Activated naive CD4-positive, alpha-beta T cell treated with anti-CD3 and anti-CD28 coated beads, Interleukin-2, amount 10 ng/mL, durations not matched to agents 7 days and 5 days (primary cell): ENCODE measurements around the gene IQCF2.
"Not testable (repeated sequence)": the region's sequence is repeated elsewhere in the genome, so short reads cannot be mapped to it uniquely, and the experiment has no call there.

Experiments used
- CTCF ChIA-PET: fragments of 350-600 bp; sonication (Branson Sonifier 250); formaldehyde crosslinking; loops from one replicate; lab custom pipeline; 2021; ENCODE audit warnings: antibody characterized with exemption; lab: Charles Lee
- DNase-seq: peaks from one replicate; pipeline ENCODE4 v3.0.0-alpha.2; 2020
- H3K27ac Mint-ChIP-seq: one replicate; pipeline ENCODE4 v1.8.0; 2021; ENCODE audit warnings: mild to moderate bottlenecking, moderate library complexity, mixed read lengths
- H3K27me3 Mint-ChIP-seq: one replicate; pipeline ENCODE4 v1.8.0; 2021; ENCODE audit warnings: mild to moderate bottlenecking, mixed read lengths
- H3K36me3 Mint-ChIP-seq: one replicate; pipeline ENCODE4 v1.8.0; 2021; ENCODE audit warnings: mixed read lengths
- H3K4me1 Mint-ChIP-seq: one replicate; pipeline ENCODE4 v1.8.0; 2021; ENCODE audit warnings: mixed read lengths
- H3K4me3 Mint-ChIP-seq: one replicate; pipeline ENCODE4 v1.8.0; 2021; ENCODE audit warnings: mild to moderate bottlenecking, moderate library complexity, mixed read lengths
- H3K9me3 Mint-ChIP-seq: one replicate; pipeline ENCODE4 v1.8.0; 2021; ENCODE audit warnings: mixed read lengths

IQCF2 gene

GRCh38 chr3:51860703-51861665 lies at the start of gene IQCF2:
Gene IQCF2, plus strand, starts transcription at chr3:51861615. Its CDS starts 52 bp downstream, at chr3:51861667.
- H3K27me3 Mint-ChIP-seq: peaks cover 17% of the 10 kb centered on the region
- peaks cover 9% of the 10 kb centered on the region for H3K9me3 Mint-ChIP-seq
- no peak within 1 kb of the TSS for H3K4me3 Mint-ChIP-seq
- H3K27ac Mint-ChIP-seq: no peak within 1 kb of the TSS
- H3K4me1 Mint-ChIP-seq: peaks cover 5% of the 10 kb centered on the region
- no peak for DNase-seq
- CTCF ChIA-PET: no interaction called here
- H3K36me3 Mint-ChIP-seq: peaks cover 2% of the 10 kb centered on the region

- no peak for DNase-seq
- H3K4me3 Mint-ChIP-seq: no peak overlapping the region
Observed at GRCh38 chr3:51813539-51813938, 47.9 kb upstream of the IQCF2 start.

GRCh38 chr3:51814034-51814433 lies 47.4 kb upstream of the IQCF2 start:
- Mint-ChIP-seq H3K27me3 (peaks cover 31% of the 10 kb centered on the region), H3K4me1 (no peaks in the 10 kb centered on the region), H3K9me3 (no peaks in the 10 kb centered on the region), H3K36me3 (no peaks in the 10 kb centered on the region), H3K27ac (no peak overlapping the region), H3K4me3 (no peak overlapping the region)
- CTCF ChIA-PET: no interaction called here
- no peak for DNase-seq

More at GRCh38 chr3:51813539-51813938, 47.9 kb upstream of the IQCF2 start:
- Mint-ChIP-seq H3K36me3 (no peaks in the 10 kb centered on the region), H3K4me1 (no peaks in the 10 kb centered on the region), H3K9me3 (no peaks in the 10 kb centered on the region), H3K27me3 (peaks cover 31% of the 10 kb centered on the region), H3K27ac (no peak overlapping the region)
- CTCF ChIA-PET: no interaction called here

- H3K4me3 Mint-ChIP-seq: no peak overlapping the region
- no peak overlapping the region for H3K27ac Mint-ChIP-seq
- no peaks in the 10 kb centered on the region for H3K36me3 Mint-ChIP-seq
- DNase-seq: no peak
- CTCF ChIA-PET: no interaction called here
- peaks cover 2% of the 10 kb centered on the region for H3K4me1 Mint-ChIP-seq
- H3K9me3 Mint-ChIP-seq: peaks cover under 1% of the 10 kb centered on the region
- peaks cover 32% of the 10 kb centered on the region for H3K27me3 Mint-ChIP-seq
Observed at GRCh38 chr3:51815614-51816013, 45.8 kb upstream of the IQCF2 start.

- peaks cover 4% of the 10 kb centered on the region for H3K9me3 Mint-ChIP-seq
- DNase-seq: no peak
- H3K4me3 Mint-ChIP-seq: no peak overlapping the region
- CTCF ChIA-PET: no interaction called here
- peaks cover 7% of the 10 kb centered on the region for H3K4me1 Mint-ChIP-seq
- peaks cover 1% of the 10 kb centered on the region for H3K36me3 Mint-ChIP-seq
- no peak overlapping the region for H3K27ac Mint-ChIP-seq
- peaks cover 38% of the 10 kb centered on the region for H3K27me3 Mint-ChIP-seq
Observed at GRCh38 chr3:51816723-51817122, 44.7 kb upstream of the IQCF2 start.

- Mint-ChIP-seq H3K9me3 (peaks cover 6% of the 10 kb centered on the region), H3K4me1 (peaks cover 7% of the 10 kb centered on the region), H3K27ac (no peak overlapping the region), H3K36me3 (peaks cover 1% of the 10 kb centered on the region), H3K27me3 (peaks cover 38% of the 10 kb centered on the region), H3K4me3 (no peak overlapping the region)
- CTCF ChIA-PET: no interaction called here
- no peak for DNase-seq
Observed at GRCh38 chr3:51817375-51817774, 44.0 kb upstream of the IQCF2 start.

- H3K4me1 Mint-ChIP-seq: peaks cover 10% of the 10 kb centered on the region
- peaks cover 1% of the 10 kb centered on the region for H3K36me3 Mint-ChIP-seq
- DNase-seq: no peak
- H3K4me3 Mint-ChIP-seq: no peak overlapping the region
- CTCF ChIA-PET: interaction anchor here (0.6 to 0.7 kb wide), 2 partner anchors 224 to 318 kb away, joined by 3 read pairs; no protein-coding TSS in a partner anchor
- peaks cover 35% of the 10 kb centered on the region for H3K27me3 Mint-ChIP-seq
- peaks cover 6% of the 10 kb centered on the region for H3K9me3 Mint-ChIP-seq
- no peak overlapping the region for H3K27ac Mint-ChIP-seq
Observed at GRCh38 chr3:51819151-51819550, 42.3 kb upstream of the IQCF2 start.

GRCh38 chr3:51819709-51820406 lies 41.6 kb upstream of the IQCF2 start:
- CTCF ChIA-PET: interaction anchor here (0.6 to 0.7 kb wide), 2 partner anchors 224 to 318 kb away, joined by 3 read pairs; no protein-coding TSS in a partner anchor
- peaks cover 1% of the 10 kb centered on the region for H3K36me3 Mint-ChIP-seq
- H3K9me3 Mint-ChIP-seq: peaks cover 6% of the 10 kb centered on the region
- no peak overlapping the region for H3K27ac Mint-ChIP-seq
- no peak overlapping the region for H3K4me3 Mint-ChIP-seq
- peak; percentile 29 for DNase-seq
- H3K4me1 Mint-ChIP-seq: peaks cover 10% of the 10 kb centered on the region
- H3K27me3 Mint-ChIP-seq: peaks cover 28% of the 10 kb centered on the region

GRCh38 chr3:51828297-51828696 lies 33.1 kb upstream of the IQCF2 start:
- CTCF ChIA-PET: no interaction called here
- Mint-ChIP-seq H3K9me3 (peaks cover 18% of the 10 kb centered on the region), H3K4me1 (peaks cover under 1% of the 10 kb centered on the region), H3K27ac (no peak overlapping the region), H3K4me3 (no peak overlapping the region), H3K36me3 (no peaks in the 10 kb centered on the region), H3K27me3 (peaks cover 37% of the 10 kb centered on the region)
- no peak for DNase-seq

- Mint-ChIP-seq H3K36me3 (no peaks in the 10 kb centered on the region), H3K9me3 (peaks cover 18% of the 10 kb centered on the region), H3K27me3 (peaks cover 48% of the 10 kb centered on the region), H3K27ac (no peak overlapping the region), H3K4me3 (no peak overlapping the region), H3K4me1 (no peaks in the 10 kb centered on the region)
- CTCF ChIA-PET: no interaction called here
- DNase-seq: no peak
Observed at GRCh38 chr3:51830345-51830744, 31.1 kb upstream of the IQCF2 start.

- Mint-ChIP-seq H3K27me3 (peaks cover 51% of the 10 kb centered on the region), H3K4me1 (no peaks in the 10 kb centered on the region), H3K36me3 (no peaks in the 10 kb centered on the region), H3K27ac (no peak overlapping the region), H3K9me3 (peaks cover 18% of the 10 kb centered on the region), H3K4me3 (no peak overlapping the region)
- DNase-seq: no peak
- CTCF ChIA-PET: no interaction called here
Observed at GRCh38 chr3:51830836-51831385, 30.5 kb upstream of the IQCF2 start.

GRCh38 chr3:51836606-51837005 lies 24.8 kb upstream of the IQCF2 start:
- Mint-ChIP-seq H3K36me3 (no peaks in the 10 kb centered on the region), H3K27ac (no peak overlapping the region), H3K9me3 (no peaks in the 10 kb centered on the region), H3K4me3 (no peak overlapping the region), H3K4me1 (no peaks in the 10 kb centered on the region), H3K27me3 (peaks cover 26% of the 10 kb centered on the region)
- DNase-seq: no peak
- CTCF ChIA-PET: no interaction called here

- Mint-ChIP-seq H3K4me1 (no peaks in the 10 kb centered on the region), H3K27me3 (peaks cover 29% of the 10 kb centered on the region), H3K9me3 (peaks cover 6% of the 10 kb centered on the region), H3K36me3 (no peaks in the 10 kb centered on the region), H3K4me3 (no peak overlapping the region), H3K27ac (no peak overlapping the region)
- DNase-seq: no peak
- CTCF ChIA-PET: no interaction called here
Observed at GRCh38 chr3:51845129-51845528, 16.3 kb upstream of the IQCF2 start.

GRCh38 chr3:51855411-51855810 lies 6.0 kb upstream of the IQCF2 start:
- CTCF ChIA-PET, H3K9me3 Mint-ChIP-seq, H3K4me3 Mint-ChIP-seq, H3K36me3 Mint-ChIP-seq, H3K4me1 Mint-ChIP-seq, H3K27ac Mint-ChIP-seq, DNase-seq: not testable (repeated sequence)
- H3K27me3 Mint-ChIP-seq: peaks cover 12% of the 10 kb centered on the region
